ENCODE results near the gene TMEM229B.

TMEM229B gene

GRCh38 chr14:67516676-67517075, 28.2 kb upstream of the TMEM229B start:
- H3K4me3 ChIP-seq (ENCODE audit: control insufficient read depth, low read depth, low read length), result no peak overlapping the region
- no peak for TF ChIP-seq CTCF (IDR thresholded peaks at IDR 0.05; ENCODE audit: control insufficient read depth, insufficient read depth, low read depth, low read length, missing control alignments)
- no peak for DNase-seq (ENCODE audit: low read depth)

DNA sequence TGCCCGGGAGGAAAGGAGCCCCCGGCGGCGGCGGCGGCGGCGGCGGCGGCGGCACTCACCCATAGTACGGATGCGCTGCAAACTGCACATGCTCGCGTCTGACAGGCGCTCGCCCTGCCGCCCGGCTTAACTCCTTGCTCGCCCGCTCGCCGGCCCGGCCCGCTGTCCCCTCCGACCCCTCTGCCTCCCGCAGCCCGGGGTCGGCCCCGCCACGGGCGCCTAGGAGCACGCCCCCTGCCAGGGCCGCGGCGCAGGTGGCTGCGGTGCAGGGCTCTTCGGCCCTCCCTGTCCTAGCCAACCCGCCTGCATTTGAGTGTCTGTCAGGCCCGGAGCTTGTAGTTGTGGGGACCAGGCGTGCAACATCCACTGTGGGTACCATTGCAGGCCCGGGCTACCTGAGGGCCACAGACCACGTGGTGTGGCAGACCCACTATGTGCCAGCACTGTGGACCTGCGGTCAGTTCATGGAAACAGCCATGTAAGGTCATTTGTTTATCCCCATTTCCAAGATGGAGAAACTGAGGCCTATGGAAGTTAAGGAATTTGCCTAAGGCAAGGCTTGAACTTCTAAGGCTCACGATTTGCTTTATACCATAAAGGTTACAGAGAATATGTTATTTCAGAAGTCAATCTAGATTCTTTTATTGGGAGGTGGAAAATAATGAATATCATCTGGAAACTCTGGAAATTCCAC, 27.0 kb upstream of the TMEM229B start:
- no peak for TF ChIP-seq CTCF (IDR thresholded peaks at IDR 0.05; ENCODE audit: control insufficient read depth, insufficient read depth, low read depth, low read length, missing control alignments)
- H3K4me3 ChIP-seq (ENCODE audit: control insufficient read depth, low read depth, low read length), result peak overlapping the region; percentile 65
- no peak for DNase-seq (ENCODE audit: low read depth)

GRCh38 chr14:67514650-67515385, 26.3 kb upstream of the TMEM229B start:
- H3K4me3 ChIP-seq (ENCODE audit: control insufficient read depth, low read depth, low read length), result peak overlapping the region; percentile 65
- no peak for DNase-seq (ENCODE audit: low read depth)
- TF ChIP-seq CTCF (IDR thresholded peaks at IDR 0.05; ENCODE audit: control insufficient read depth, insufficient read depth, low read depth, low read length, missing control alignments), result no peak

GRCh38 chr14:67514203-67514607, 25.7 kb upstream of the TMEM229B start:
- H3K4me3 ChIP-seq (ENCODE audit: control insufficient read depth, low read depth, low read length), result peak overlapping the region; percentile 65
- no peak for DNase-seq (ENCODE audit: low read depth)
- TF ChIP-seq CTCF (IDR thresholded peaks at IDR 0.05; ENCODE audit: control insufficient read depth, insufficient read depth, low read depth, low read length, missing control alignments), result no peak

GRCh38 chr14:67513631-67514108, 25.1 kb upstream of the TMEM229B start:
- no peak overlapping the region for H3K4me3 ChIP-seq (ENCODE audit: control insufficient read depth, low read depth, low read length)
- no peak for DNase-seq (ENCODE audit: low read depth)
- TF ChIP-seq CTCF (IDR thresholded peaks at IDR 0.05; ENCODE audit: control insufficient read depth, insufficient read depth, low read depth, low read length, missing control alignments), result no peak

DNA sequence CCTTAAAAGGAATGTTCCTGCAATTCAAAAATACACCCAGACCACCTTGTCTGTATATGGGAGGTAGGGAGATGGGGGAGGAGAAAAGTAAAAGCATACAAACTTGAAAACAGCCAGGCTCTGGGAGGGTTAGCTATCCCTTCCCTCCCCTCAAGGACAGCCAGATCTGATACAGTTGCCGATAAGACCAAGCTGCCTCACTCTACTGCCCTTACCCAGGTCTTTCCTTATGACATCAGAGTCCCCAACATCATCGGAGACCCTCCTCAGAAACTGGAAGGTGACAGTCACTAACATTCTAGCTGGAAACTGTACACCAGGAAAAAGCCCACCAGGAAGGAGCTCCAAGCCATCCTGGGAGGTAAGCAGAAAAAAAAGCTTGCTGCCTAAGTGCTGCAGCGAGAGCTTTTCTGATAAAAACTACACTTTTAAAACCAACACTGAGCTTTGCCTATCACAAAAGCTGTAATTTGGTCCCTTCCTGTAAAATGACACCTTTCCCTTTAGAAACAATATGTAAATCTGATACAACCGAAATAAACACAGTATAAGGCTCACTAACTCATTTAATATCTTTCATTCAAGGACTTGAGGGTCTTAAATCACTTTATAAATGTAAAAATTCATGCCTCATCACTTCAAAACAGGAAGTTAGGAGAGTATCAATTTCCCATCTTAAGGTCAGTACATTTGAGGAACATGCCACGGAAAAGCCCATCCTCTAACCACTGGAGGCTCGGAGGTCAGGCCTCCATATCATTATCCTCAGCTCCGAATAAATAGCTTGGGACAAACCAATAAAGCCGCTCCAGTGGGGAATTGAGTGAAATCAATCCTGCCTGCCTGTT, 24.2 kb upstream of the TMEM229B start:
- DNase-seq (ENCODE audit: low read depth), result no peak
- TF ChIP-seq CTCF (IDR thresholded peaks at IDR 0.05; ENCODE audit: control insufficient read depth, insufficient read depth, low read depth, low read length, missing control alignments), result no peak

More for the DNA sequence above, 24.2 kb upstream of the TMEM229B start:
- H3K4me3 ChIP-seq (ENCODE audit: control insufficient read depth, low read depth, low read length), result no peak overlapping the region

Measured in AG09309 (cell line).